GM12801 (cell line): Measurements from ENCODE around the gene MAS1L.

Source experiments
- TF ChIP-seq, protein P1 (sequence below): IDR thresholded peaks from one replicate; pipeline ENCODE4 v1.5.1; 2011; ENCODE audit warnings: control low read depth; ENCODE audit not compliant: insufficient read length; ENCODE audit errors: extremely low read depth

MAS1L gene

DNA sequence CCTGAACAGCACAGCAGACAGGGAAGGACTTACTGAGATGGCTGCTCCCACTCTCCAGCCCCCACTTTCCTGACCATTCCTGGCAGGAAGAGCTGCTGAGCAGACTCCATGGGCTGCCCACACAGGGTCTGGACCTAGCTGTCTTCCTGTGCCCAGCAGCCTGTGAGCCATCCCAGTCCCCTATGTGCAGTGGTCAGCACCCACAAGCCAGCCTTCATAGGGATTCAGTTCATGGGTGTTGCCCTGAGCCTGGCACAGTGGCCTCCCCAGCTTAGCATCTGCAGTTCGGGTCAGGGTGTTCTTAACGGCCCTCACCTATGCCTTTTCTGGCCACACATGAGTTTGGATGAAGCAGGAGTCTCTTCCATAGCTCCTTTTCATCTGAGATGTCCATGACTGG lies 39.8 kb upstream of the MAS1L start:
- TF ChIP-seq, protein P1, sequence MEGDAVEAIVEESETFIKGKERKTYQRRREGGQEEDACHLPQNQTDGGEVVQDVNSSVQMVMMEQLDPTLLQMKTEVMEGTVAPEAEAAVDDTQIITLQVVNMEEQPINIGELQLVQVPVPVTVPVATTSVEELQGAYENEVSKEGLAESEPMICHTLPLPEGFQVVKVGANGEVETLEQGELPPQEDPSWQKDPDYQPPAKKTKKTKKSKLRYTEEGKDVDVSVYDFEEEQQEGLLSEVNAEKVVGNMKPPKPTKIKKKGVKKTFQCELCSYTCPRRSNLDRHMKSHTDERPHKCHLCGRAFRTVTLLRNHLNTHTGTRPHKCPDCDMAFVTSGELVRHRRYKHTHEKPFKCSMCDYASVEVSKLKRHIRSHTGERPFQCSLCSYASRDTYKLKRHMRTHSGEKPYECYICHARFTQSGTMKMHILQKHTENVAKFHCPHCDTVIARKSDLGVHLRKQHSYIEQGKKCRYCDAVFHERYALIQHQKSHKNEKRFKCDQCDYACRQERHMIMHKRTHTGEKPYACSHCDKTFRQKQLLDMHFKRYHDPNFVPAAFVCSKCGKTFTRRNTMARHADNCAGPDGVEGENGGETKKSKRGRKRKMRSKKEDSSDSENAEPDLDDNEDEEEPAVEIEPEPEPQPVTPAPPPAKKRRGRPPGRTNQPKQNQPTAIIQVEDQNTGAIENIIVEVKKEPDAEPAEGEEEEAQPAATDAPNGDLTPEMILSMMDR: no peak

DNA sequence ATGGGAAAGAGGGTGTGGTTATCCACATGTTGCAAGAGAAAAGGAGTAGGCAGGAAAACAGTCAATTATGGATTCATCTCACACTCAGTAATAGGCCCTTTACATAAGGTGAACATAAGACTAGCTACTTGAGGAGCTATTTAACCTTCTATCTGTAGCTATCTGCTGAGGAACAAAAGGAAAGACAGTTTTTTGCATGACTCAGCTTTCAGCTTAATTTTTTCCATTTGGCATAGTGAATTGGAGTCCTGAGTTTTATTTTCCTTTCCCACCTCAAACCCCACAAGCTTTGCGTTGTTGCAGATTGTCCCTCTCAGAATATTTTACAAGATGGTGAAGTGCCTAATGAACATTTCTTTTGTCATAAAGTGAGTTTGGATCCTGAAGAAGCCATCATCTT lies 39.4 kb upstream of the MAS1L start:
- TF ChIP-seq, protein P1: no peak

DNA sequence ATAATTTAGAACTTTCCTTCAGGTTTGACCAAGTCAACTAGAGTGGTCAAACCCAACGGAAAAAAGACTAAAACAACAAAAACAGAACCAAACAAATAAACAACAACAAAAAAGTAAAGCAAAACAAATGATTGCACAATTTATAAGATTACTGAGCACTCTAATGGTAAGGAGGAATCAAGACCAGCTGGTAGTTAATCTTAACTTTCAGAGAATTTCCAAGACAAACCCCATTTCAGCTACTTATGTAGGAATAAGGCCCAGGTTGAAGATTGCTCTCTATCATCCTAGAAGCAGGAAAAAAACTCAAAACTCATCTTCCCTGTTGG lies 37.5 kb upstream of the MAS1L start:
- TF ChIP-seq, protein P1: no peak

DNA sequence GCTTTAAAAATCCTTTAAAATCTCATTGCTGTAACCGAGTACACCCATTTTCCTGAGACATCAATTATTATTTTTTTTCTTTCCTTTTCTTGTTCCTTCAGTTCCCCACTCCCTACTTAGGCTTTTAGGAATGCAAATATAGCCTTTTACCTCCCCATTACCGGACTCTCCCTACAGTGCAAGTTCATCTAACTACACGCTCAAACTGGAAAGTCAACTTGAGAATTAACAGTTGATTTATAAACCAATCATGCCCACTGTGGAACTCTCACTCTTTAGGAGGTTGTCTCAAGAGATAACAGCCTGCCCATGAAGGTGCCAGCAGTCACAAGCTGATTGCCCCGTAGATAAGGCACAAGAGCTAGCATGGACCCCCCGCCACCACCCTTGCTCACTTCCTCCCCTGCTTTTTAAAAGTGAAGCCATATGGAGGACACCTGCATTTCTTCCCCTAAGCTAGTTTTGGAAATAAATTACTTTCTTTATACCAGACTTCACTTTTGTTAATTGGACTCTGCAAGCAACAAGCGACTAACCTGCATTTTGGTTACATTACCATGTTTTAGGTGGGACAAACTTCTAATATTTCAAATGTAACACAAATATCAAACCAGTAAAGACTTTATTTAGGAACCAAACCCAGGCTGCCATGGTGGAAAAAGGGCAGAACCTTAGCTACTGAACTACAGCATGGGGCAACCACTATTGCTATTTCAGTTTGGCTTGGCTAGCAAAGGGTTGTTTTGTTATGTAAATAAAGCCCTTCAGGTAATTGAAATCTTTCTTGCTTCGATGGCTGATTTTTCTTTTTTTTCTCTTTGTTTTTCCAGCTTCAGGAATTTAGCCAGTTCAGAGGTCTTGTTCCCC lies 36.9 kb upstream of the MAS1L start:
- TF ChIP-seq, protein P1: no peak

DNA sequence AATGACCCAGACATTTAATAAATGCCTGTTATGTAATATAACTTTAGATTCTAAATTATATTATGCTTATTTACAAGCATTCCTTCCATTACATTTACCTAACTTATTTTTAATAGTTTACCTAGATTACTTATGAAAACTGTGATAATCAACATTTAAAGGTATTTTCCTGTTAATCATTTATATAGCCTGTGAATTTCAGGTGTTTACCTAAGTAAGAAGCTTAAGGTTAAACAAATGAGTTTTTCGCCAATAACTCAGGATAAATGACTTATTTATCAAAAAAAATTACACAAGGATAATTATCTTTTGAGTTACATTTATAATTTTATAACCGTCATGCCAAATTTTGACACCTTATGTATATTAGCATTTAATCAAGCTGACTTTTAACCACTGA lies 36.3 kb upstream of the MAS1L start:
- TF ChIP-seq, protein P1: no peak

DNA sequence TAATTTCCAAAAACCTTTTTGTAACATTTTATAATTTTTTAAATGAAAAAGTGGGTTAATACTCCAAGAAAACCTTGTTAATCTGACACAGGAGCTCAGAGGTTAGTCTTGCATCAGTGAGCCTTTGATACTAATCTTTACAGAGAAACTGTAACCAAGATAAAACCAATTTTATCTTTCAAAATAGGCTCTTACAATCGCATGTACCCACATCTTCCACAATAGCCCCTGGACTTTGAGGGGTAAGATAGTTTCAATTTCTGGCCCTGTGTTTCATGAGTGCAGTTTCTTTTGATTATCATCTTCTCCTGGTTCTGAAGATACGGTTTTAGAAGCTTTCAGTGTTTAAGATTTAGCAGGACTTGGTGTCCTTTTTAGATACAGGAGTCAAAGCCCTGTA lies 34.5 kb upstream of the MAS1L start:
- TF ChIP-seq, protein P1: no peak

DNA sequence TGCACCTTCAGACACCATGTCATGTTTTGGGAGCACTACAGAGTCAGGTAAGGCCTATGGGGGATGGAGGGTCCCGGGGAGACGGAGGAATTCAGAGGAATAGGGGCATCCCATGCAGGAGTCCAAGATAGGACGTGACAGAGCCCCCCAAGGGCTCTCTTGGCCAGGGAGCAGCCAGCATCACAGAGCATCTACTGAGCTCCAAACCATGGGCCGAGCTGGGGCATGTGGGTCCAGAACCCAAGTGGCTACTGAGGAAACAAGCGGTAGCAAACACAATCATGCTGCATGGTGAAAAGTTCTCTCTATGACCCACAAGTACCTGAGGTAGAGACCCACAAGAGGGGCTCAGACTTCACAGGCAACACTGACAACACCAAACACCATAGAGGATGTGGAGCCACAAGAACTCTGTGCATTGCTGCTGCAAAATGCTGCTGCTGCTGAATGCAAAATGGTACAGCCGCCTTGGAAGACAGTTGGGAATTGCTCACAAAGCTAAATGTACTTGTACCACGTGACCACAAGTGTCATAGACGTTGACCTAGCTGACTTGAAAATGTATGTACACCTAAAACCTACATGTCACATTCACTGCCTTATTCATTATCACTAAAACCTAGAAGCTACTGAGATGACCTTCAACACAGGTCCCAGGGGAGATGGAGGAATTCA lies 33.4 kb upstream of the MAS1L start:
- TF ChIP-seq, protein P1: no peak
